K562 (cell line): ENCODE data around the gene ATG7. TPM values are rescaled to one million over a fixed set of nuclear protein-coding genes. Genes with fewer than 3 reads are reported as not detected.

Experiments used
- BRF1 ChIP-seq: IDR thresholded peaks from 3 replicates; pipeline ENCODE4 v1.6.1; 2011; ENCODE audit warnings: borderline replicate concordance, mild to moderate bottlenecking; ENCODE audit not compliant: insufficient read length; ENCODE audit errors: extremely low read depth
- COPS2 ChIP-seq: fragments of 450-650 bp; conservative IDR thresholded peaks from 2 replicates; pipeline ENCODE4 v1.6.1; 2016; ENCODE audit warnings: mild to moderate bottlenecking, moderate library complexity
- DACH1 ChIP-seq: fragments of 450-650 bp; IDR thresholded peaks from 2 replicates; pipeline ENCODE4 v1.6.1; 2018; ENCODE audit not compliant: partially characterized antibody
- HNRNPL ChIP-seq: fragments of 200-400 bp; formaldehyde crosslinking; IDR thresholded peaks from 2 replicates; pipeline ENCODE4 v1.6.1; 2017; ENCODE audit warnings: low read depth, mild to moderate bottlenecking, low read length
- NFIX ChIP-seq: fragments of 250-450 bp; sonication (Bioruptor Pico); IDR thresholded peaks from 2 replicates; pipeline ENCODE4 v1.4.0; 2020; ENCODE audit warnings: low read depth, mild to moderate bottlenecking, moderate library complexity
- TSC22D4 ChIP-seq: fragments of 450-650 bp; IDR thresholded peaks from 2 replicates; pipeline ENCODE4 v1.6.1; 2016; ENCODE audit warnings: missing genetic modification characterization, missing biosample characterization, control low read depth
- ZBTB8A ChIP-seq: fragments of 450-650 bp; IDR thresholded peaks from 2 replicates; pipeline ENCODE4 v1.6.1; 2018; ENCODE audit warnings: mild to moderate bottlenecking, moderate library complexity; ENCODE audit not compliant: partially characterized antibody
- ZNF830 ChIP-seq: fragments of 250-450 bp; sonication (Bioruptor Pico); IDR thresholded peaks from 2 replicates; pipeline ENCODE4 v1.5.0; 2021; ENCODE audit warnings: mild to moderate bottlenecking
- polyA plus RNA-seq, 8 experiments: library from polyadenylated mRNA; depleted of rRNA in 4 of 8; stranded (reverse) in 5 of 8; unstranded in 3 of 8; fragments of >200 nt; fragmentation: Nextera tagmentation in 2 of 8; fragmentation: Illumina TruSeq in 1 of 8; extraction: Ambion mirVana in 2 of 8; extraction: Trizol in 1 of 8; gene quantifications; 2 replicates each; pipeline versions ENCODE4 v1.2.1 to v1.2.3, GENCODE V29; 2011 to 2014; ENCODE audit warnings: inconsistent platforms in 1 of 8, missing spikeins in 1 of 8
- total RNA-seq, 7 experiments: library from RNA; depleted of rRNA in 6 of 7; stranded (reverse); fragments of >200 nt in 6 of 7; fragmentation: Illumina TruSeq in 2 of 7; extraction: Trizol in 2 of 7; gene quantifications; 2 replicates each; pipeline versions ENCODE4 v1.2.1 to v1.2.3, GENCODE V29; 2011 to 2021; ENCODE audit warnings: low replicate concordance in 1 of 7
- TF ChIP-seq, protein P1 (sequence below): fragments of 450-650 bp; formaldehyde crosslinking; IDR thresholded peaks from 2 replicates; pipeline ENCODE4 v1.4.0; 2020; ENCODE audit warnings: mild to moderate bottlenecking, moderate library complexity
- TF ChIP-seq, protein P2 (sequence below): sonication (generic); formaldehyde crosslinking; IDR thresholded peaks from 2 replicates; pipeline ENCODE4 v1.8.0; 2023; ENCODE audit warnings: missing genetic modification reagents, mild to moderate bottlenecking, borderline replicate concordance

The ATG7 gene
- total and polyA plus RNA-seq, 9 of the 15 experiments (the other 6 are each of a cell fraction or from before 2014, with no cell fraction given): 18.3 to 45.3 (median 33.6) TPM

DNA sequence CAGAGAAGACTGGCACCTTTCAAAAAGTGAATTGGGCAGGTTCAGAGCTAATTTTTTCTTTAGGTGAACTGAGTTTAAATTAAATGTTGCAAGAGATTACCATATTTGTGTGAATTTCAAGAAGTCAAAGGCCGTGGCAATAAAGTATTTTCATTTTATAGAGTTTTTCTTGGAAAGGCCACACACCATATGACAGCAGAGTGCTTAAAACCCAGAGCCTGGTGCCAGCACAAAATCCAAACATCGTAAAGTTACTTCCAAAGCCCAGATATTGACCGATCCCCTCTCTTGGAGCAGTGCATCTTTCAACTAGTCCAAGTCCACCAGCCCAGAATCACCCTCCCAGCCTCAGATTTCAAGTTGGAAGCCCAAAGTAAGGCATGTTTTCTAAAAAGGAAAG is 207.0 kb downstream of the ATG7 start (continued):
- no peak for TF ChIP-seq BRF1
- no peak for TF ChIP-seq DACH1
- no peak for TF ChIP-seq TSC22D4 (tag)
- no peak for TF ChIP-seq ZBTB8A
- TF ChIP-seq, protein P1, sequence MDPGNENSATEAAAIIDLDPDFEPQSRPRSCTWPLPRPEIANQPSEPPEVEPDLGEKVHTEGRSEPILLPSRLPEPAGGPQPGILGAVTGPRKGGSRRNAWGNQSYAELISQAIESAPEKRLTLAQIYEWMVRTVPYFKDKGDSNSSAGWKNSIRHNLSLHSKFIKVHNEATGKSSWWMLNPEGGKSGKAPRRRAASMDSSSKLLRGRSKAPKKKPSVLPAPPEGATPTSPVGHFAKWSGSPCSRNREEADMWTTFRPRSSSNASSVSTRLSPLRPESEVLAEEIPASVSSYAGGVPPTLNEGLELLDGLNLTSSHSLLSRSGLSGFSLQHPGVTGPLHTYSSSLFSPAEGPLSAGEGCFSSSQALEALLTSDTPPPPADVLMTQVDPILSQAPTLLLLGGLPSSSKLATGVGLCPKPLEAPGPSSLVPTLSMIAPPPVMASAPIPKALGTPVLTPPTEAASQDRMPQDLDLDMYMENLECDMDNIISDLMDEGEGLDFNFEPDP (CRISPR knock-in tag): no peak
- no peak for TF ChIP-seq COPS2
- no peak for TF ChIP-seq NFIX
- TF ChIP-seq ZNF830 (CRISPR knock-in tag): no peak
- no peak for TF ChIP-seq HNRNPL
- TF ChIP-seq, protein P2, sequence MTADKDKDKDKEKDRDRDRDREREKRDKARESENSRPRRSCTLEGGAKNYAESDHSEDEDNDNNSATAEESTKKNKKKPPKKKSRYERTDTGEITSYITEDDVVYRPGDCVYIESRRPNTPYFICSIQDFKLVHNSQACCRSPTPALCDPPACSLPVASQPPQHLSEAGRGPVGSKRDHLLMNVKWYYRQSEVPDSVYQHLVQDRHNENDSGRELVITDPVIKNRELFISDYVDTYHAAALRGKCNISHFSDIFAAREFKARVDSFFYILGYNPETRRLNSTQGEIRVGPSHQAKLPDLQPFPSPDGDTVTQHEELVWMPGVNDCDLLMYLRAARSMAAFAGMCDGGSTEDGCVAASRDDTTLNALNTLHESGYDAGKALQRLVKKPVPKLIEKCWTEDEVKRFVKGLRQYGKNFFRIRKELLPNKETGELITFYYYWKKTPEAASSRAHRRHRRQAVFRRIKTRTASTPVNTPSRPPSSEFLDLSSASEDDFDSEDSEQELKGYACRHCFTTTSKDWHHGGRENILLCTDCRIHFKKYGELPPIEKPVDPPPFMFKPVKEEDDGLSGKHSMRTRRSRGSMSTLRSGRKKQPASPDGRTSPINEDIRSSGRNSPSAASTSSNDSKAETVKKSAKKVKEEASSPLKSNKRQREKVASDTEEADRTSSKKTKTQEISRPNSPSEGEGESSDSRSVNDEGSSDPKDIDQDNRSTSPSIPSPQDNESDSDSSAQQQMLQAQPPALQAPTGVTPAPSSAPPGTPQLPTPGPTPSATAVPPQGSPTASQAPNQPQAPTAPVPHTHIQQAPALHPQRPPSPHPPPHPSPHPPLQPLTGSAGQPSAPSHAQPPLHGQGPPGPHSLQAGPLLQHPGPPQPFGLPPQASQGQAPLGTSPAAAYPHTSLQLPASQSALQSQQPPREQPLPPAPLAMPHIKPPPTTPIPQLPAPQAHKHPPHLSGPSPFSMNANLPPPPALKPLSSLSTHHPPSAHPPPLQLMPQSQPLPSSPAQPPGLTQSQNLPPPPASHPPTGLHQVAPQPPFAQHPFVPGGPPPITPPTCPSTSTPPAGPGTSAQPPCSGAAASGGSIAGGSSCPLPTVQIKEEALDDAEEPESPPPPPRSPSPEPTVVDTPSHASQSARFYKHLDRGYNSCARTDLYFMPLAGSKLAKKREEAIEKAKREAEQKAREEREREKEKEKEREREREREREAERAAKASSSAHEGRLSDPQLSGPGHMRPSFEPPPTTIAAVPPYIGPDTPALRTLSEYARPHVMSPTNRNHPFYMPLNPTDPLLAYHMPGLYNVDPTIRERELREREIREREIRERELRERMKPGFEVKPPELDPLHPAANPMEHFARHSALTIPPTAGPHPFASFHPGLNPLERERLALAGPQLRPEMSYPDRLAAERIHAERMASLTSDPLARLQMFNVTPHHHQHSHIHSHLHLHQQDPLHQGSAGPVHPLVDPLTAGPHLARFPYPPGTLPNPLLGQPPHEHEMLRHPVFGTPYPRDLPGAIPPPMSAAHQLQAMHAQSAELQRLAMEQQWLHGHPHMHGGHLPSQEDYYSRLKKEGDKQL (CRISPR knock-in tag): no peak
